Panc1 (cell line): ENCODE results near the gene MCF2. TPM values are rescaled to one million over a fixed set of nuclear protein-coding genes. Genes with fewer than 3 reads are reported as not detected.

Experiments
- ATAC-seq: fragments of 200-7000 bp; cut with Tn5 transposase; 2 replicates; pipeline ENCODE4 v1.9.1; 2020; ENCODE audit warnings: mild to moderate bottlenecking, moderate library complexity
- BruUV-seq: library from RNA; stranded (reverse); fragments of 400-500 nt; replicated peaks from 2 replicates; lab custom pipeline; 2021; lab: Mats Ljungman, UMichigan
- CTCF ChIA-PET: fragments of 300-600 bp; sonication (Branson Sonifier 250); formaldehyde crosslinking; loops from one replicate; lab custom pipeline; 2022; ENCODE audit warnings: antibody characterized with exemption; lab: Charles Lee
- POLR2A ChIA-PET: fragments of 300-600 bp; sonication (Branson Sonifier 250); formaldehyde crosslinking; loops from one replicate; lab custom pipeline; 2022; ENCODE audit warnings: antibody characterized with exemption; lab: Charles Lee
- DNase-seq: peaks from one replicate; pipeline ENCODE4 v3.0.0-alpha.2; 2010; ENCODE audit warnings: low read depth, low spot score
- H3K27ac ChIP-seq: 2 replicates; pipeline ENCODE4 v1.5.1; 2011; ENCODE audit warnings: mild to moderate bottlenecking, low read length, inconsistent platforms
- H3K27me3 ChIP-seq: fragments of 200-500 bp; sonication (Bioruptor generic); 2 replicates; pipeline ENCODE4 v1.6.0; 2014; ENCODE audit warnings: low read length, inconsistent platforms; ENCODE audit not compliant: control insufficient read depth, insufficient read depth
- H3K36me3 ChIP-seq: fragments of 200-500 bp; sonication (Bioruptor generic); 2 replicates; pipeline ENCODE4 v1.5.1; 2014; ENCODE audit warnings: inconsistent platforms, mild to moderate bottlenecking, low read length, moderate library complexity; ENCODE audit not compliant: control insufficient read depth, insufficient read depth
- H3K4me1 ChIP-seq: 2 replicates; pipeline ENCODE4 v1.5.1; 2011; ENCODE audit warnings: inconsistent platforms, mild to moderate bottlenecking, low read length, moderate library complexity; ENCODE audit not compliant: control insufficient read depth, insufficient read depth
- H3K4me3 ChIP-seq, 2 experiments: 2 replicates each; pipeline ENCODE4 v1.5.1; 2011 to 2012; ENCODE audit warnings: low read depth in 2 of 2, low read length in 2 of 2, mild to moderate bottlenecking in 2 of 2, inconsistent platforms in 1 of 2, moderate library complexity in 1 of 2
- H3K9me3 ChIP-seq: fragments of 200-500 bp; sonication (Bioruptor generic); 2 replicates; pipeline ENCODE4 v1.5.1; 2014; ENCODE audit warnings: low read depth, mild to moderate bottlenecking, inconsistent platforms, low read length, moderate library complexity; ENCODE audit not compliant: control insufficient read depth, insufficient read depth
- POLR2AphosphoS5 ChIP-seq: IDR thresholded peaks from 2 replicates; pipeline ENCODE4 v1.6.1; 2012; ENCODE audit warnings: mild to moderate bottlenecking, low read depth, low read length, moderate library complexity
- SIN3A ChIP-seq: IDR thresholded peaks from 2 replicates; pipeline ENCODE4 v1.6.1; 2012; ENCODE audit warnings: low read depth, mild to moderate bottlenecking, low read length, moderate library complexity, borderline replicate concordance; ENCODE audit not compliant: insufficient read depth
- TCF7L2 ChIP-seq: IDR thresholded peaks from 2 replicates; pipeline ENCODE4 v1.6.1; 2011; ENCODE audit warnings: mild to moderate bottlenecking, low read depth, low read length, inconsistent platforms
- in situ Hi-C: cut with HindIII; loops from 2 replicates; pipeline ENCODE4 v1.10.0; 2016; ENCODE audit warnings: low sequenced_read_pairs, low pct_unique_long_range_greater_than_20kb
- intact Hi-C: fragments of 100-400 bp; cut with micrococcal nuclease; formaldehyde crosslinking; loops from one replicate; pipeline ENCODE4 v1.10.0; 2022; ENCODE audit not compliant: unreplicated experiment
- total RNA-seq: library from RNA; stranded (reverse); gene quantifications from one replicate; pipeline ENCODE4 v1.2.1, GENCODE V29; 2021; ENCODE audit not compliant: unreplicated experiment
- TF ChIP-seq, protein P1 (sequence below), 2 experiments: IDR thresholded peaks; 2 replicates each; pipeline ENCODE4 v1.6.1; 2011 to 2012; ENCODE audit warnings: low read depth in 2 of 2, control low read depth in 1 of 2, low read length in 1 of 2, mild to moderate bottlenecking in 1 of 2, moderate library complexity in 1 of 2; ENCODE audit not compliant: insufficient read depth in 1 of 2
- TF ChIP-seq, protein P2 (sequence below): fragments of 450-650 bp; IDR thresholded peaks from 2 replicates; pipeline ENCODE4 v1.5.1; 2017; ENCODE audit warnings: mild to moderate bottlenecking

Gene MCF2
- total RNA-seq, 1 experiment from 2014 or later, result 0.31 TPM

DNA sequence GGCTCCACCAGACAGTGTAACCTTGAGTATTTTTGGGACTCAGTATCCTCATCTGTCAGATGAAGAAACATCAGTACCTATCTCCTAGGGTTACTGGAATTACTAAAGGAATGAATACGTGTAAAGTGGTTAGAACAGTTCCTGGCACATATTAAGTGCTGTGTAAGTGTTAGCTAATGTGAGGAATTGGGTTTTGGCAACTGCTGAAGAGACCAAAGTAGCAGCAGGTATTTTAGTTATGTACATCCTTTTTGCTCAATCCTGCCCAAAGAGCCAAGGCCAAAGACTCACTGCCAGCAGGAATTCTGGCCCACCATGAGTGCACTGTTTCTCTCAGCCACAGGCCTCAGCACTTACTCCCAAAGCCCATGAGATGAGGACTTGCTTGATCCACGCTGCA, 16.7 kb upstream of the MCF2 start:
- H3K27me3 ChIP-seq, result no peaks in the 10 kb centered on the region
- H3K4me3 ChIP-seq, result no peak overlapping the region
- H3K36me3 ChIP-seq, result peaks cover 2% of the 10 kb centered on the region; the same call in 1 of the 2 replicates
- TF ChIP-seq POLR2AphosphoS5 (no peak), TCF7L2 (no peak)
- no peak for ATAC-seq
- in situ Hi-C loops, result no loop called here
- peaks cover 5% of the 10 kb centered on the region for H3K4me1 ChIP-seq
- ChIA-PET CTCF (no interaction called here), POLR2A (no interaction called here)
- no peak for DNase-seq
- no TSS peak for BruUV-seq
- no peak overlapping the region for H3K27ac ChIP-seq
- no peaks in the 10 kb centered on the region for H3K9me3 ChIP-seq
- intact Hi-C loops, result no loop called here

DNA sequence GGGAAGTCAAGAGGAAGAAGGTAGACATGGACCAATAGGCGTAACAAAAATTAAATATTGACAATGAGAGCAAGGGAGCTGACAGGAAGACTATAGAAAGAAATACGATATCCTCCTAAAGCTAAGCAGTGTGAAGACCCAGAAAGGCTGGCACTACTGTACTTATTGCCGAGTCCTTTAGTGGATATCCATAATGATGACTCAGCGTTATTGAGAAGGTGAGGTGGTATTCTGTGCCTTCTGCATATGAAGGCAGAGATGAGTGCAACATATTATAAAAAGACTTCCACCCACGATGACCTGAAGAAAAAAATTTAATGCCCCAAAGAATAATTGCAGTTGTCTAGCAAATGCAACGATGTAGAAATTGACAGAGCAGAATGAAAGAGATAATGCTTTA, 13.0 kb upstream of the MCF2 start:
- BruUV-seq, result no TSS peak
- DNase-seq, result no peak

DNA sequence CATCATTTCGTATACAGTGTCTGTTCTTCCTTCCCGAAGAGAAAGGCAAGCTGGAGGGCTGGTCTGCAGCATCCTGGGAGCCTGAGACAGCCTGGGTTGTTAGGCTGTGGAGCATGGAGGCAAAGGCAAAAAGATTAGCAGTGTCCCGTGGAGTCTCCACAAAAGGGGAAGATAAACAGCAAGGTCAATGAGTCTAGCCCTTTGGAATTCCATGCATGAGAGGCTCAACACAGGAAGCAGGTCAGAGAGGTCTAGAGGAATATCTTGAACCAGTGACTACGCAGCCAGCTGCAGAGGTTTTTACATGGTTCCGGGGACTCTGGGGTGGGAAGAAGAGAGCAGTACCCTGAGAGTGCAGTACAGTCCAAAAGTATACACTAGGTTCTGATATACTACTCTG, 12.2 kb upstream of the MCF2 start:
- peak overlapping the region; percentile 5; the same call in 1 of the 2 replicates for H3K27ac ChIP-seq
- POLR2A ChIA-PET, result no interaction called here
- in situ Hi-C loops, result no loop called here
- no peak for TF ChIP-seq POLR2AphosphoS5
- TF ChIP-seq TCF7L2, result no peak
- TF ChIP-seq, protein P1, sequence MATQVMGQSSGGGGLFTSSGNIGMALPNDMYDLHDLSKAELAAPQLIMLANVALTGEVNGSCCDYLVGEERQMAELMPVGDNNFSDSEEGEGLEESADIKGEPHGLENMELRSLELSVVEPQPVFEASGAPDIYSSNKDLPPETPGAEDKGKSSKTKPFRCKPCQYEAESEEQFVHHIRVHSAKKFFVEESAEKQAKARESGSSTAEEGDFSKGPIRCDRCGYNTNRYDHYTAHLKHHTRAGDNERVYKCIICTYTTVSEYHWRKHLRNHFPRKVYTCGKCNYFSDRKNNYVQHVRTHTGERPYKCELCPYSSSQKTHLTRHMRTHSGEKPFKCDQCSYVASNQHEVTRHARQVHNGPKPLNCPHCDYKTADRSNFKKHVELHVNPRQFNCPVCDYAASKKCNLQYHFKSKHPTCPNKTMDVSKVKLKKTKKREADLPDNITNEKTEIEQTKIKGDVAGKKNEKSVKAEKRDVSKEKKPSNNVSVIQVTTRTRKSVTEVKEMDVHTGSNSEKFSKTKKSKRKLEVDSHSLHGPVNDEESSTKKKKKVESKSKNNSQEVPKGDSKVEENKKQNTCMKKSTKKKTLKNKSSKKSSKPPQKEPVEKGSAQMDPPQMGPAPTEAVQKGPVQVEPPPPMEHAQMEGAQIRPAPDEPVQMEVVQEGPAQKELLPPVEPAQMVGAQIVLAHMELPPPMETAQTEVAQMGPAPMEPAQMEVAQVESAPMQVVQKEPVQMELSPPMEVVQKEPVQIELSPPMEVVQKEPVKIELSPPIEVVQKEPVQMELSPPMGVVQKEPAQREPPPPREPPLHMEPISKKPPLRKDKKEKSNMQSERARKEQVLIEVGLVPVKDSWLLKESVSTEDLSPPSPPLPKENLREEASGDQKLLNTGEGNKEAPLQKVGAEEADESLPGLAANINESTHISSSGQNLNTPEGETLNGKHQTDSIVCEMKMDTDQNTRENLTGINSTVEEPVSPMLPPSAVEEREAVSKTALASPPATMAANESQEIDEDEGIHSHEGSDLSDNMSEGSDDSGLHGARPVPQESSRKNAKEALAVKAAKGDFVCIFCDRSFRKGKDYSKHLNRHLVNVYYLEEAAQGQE (IDR thresholded peaks at IDR 0.05; ENCODE audit: insufficient read depth in 1 of 2, low read depth in 2 of 2, low read length in 1 of 2), result no peak
- TF ChIP-seq, protein P2, sequence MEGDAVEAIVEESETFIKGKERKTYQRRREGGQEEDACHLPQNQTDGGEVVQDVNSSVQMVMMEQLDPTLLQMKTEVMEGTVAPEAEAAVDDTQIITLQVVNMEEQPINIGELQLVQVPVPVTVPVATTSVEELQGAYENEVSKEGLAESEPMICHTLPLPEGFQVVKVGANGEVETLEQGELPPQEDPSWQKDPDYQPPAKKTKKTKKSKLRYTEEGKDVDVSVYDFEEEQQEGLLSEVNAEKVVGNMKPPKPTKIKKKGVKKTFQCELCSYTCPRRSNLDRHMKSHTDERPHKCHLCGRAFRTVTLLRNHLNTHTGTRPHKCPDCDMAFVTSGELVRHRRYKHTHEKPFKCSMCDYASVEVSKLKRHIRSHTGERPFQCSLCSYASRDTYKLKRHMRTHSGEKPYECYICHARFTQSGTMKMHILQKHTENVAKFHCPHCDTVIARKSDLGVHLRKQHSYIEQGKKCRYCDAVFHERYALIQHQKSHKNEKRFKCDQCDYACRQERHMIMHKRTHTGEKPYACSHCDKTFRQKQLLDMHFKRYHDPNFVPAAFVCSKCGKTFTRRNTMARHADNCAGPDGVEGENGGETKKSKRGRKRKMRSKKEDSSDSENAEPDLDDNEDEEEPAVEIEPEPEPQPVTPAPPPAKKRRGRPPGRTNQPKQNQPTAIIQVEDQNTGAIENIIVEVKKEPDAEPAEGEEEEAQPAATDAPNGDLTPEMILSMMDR, result no peak
- no peak for TF ChIP-seq SIN3A
- H3K4me1 ChIP-seq, result peaks cover 5% of the 10 kb centered on the region
- no peaks in the 10 kb centered on the region for H3K9me3 ChIP-seq
- H3K36me3 ChIP-seq, result no peaks in the 10 kb centered on the region
- BruUV-seq, result no TSS peak
- no peak for DNase-seq
- H3K27me3 ChIP-seq, result no peaks in the 10 kb centered on the region
- no peak overlapping the region for H3K4me3 ChIP-seq
- peak; percentile 90 for ATAC-seq
- intact Hi-C loops, result no loop called here
- CTCF ChIA-PET, result no interaction called here

More for the DNA sequence above, 13.0 kb upstream of the MCF2 start:
- ChIA-PET POLR2A (no interaction called here), CTCF (no interaction called here)
- intact Hi-C loops, result no loop called here
- in situ Hi-C loops, result no loop called here
- no peaks in the 10 kb centered on the region for H3K27me3 ChIP-seq
- no peak for ATAC-seq
- no peak overlapping the region for H3K27ac ChIP-seq
- H3K4me1 ChIP-seq, result peaks cover 5% of the 10 kb centered on the region
- H3K36me3 ChIP-seq, result no peaks in the 10 kb centered on the region
- no peaks in the 10 kb centered on the region for H3K9me3 ChIP-seq
- no peak overlapping the region for H3K4me3 ChIP-seq
- TF ChIP-seq, protein P2, result no peak
- TF ChIP-seq, protein P1 (IDR thresholded peaks at IDR 0.05; ENCODE audit: insufficient read depth in 1 of 2, low read depth in 2 of 2, low read length in 1 of 2), result no peak
- TF ChIP-seq TCF7L2 (no peak), POLR2AphosphoS5 (no peak), SIN3A (no peak)
